ENCODE results near the gene EEF1A2. TPM values are rescaled to one million over a fixed set of nuclear protein-coding genes. Genes with fewer than 3 reads are reported as not detected.
A peak's percentile ranks its signal among the peaks of the same experiment; 100 is the strongest.

The EEF1A2 gene
- total RNA-seq = 1 to 10 TPM; 1.1 to 1.7 TPM

- Mint-ChIP-seq H3K27ac (no peak within 1 kb of the TSS), H3K9me3 (peaks cover 4% of the 10 kb centered on the region), H3K4me3 (no peak within 1 kb of the TSS), H3K36me3 (no peaks in the 10 kb centered on the region), H3K27me3 (peaks cover 18% of the 10 kb centered on the region), H3K4me1 (ENCODE audit: low read depth) (no peaks in the 10 kb centered on the region)
- peak; percentile 40 for DNase-seq
- CTCF ChIA-PET = no interaction called here
- intact Hi-C loops (cut with micrococcal nuclease) = no loop called here
- POLR2A ChIA-PET = no interaction called here
Measured at GRCh38 chr20:63498960-63499337, at the start of gene EEF1A2. Gene EEF1A2, minus strand, starts transcription at chr20:63499083. Its CDS starts 1,320 bp downstream, at chr20:63497763.

- H3K27me3 Mint-ChIP-seq = peaks cover 6% of the 10 kb centered on the region
- CTCF ChIA-PET = no interaction called here
- no peak overlapping the region for H3K27ac Mint-ChIP-seq
- intact Hi-C loops (cut with micrococcal nuclease) = no loop called here
- no peaks in the 10 kb centered on the region for H3K36me3 Mint-ChIP-seq
- no peaks in the 10 kb centered on the region for H3K9me3 Mint-ChIP-seq
- H3K4me1 Mint-ChIP-seq (ENCODE audit: low read depth) = peaks cover 11% of the 10 kb centered on the region
- H3K4me3 Mint-ChIP-seq = no peak overlapping the region
- POLR2A ChIA-PET = no interaction called here
- no peak for DNase-seq
Measured at GRCh38 chr20:63548542-63548941, 49.7 kb upstream of the EEF1A2 start.

- intact Hi-C loops (cut with micrococcal nuclease) = no loop called here
- H3K27me3 Mint-ChIP-seq = peaks cover 6% of the 10 kb centered on the region
- no peaks in the 10 kb centered on the region for H3K36me3 Mint-ChIP-seq
- no peak within 1 kb of the TSS for H3K27ac Mint-ChIP-seq
- H3K4me1 Mint-ChIP-seq (ENCODE audit: low read depth) = peaks cover 7% of the 10 kb centered on the region
- ChIA-PET POLR2A (no interaction called here), CTCF (interaction anchor here (1.7 kb wide), 1 partner anchor 10 kb away, joined by 5 read pairs; the partner anchor contains the start of gene PTK6)
- no peaks in the 10 kb centered on the region for H3K9me3 Mint-ChIP-seq
- no peak for DNase-seq
- H3K4me3 Mint-ChIP-seq = no peak within 1 kb of the TSS
Measured at GRCh38 chr20:63547725-63548480, 49.0 kb upstream of the EEF1A2 start, which contains the start of gene SRMS. Gene SRMS, minus strand, starts transcription at chr20:63547749. Its CDS starts 286 bp downstream, at chr20:63547463.

GRCh38 chr20:63546956-63547724 is 48.3 kb upstream of the EEF1A2 start:
- ChIA-PET CTCF (interaction anchor here (1.7 kb wide), 1 partner anchor 10 kb away, joined by 5 read pairs; the partner anchor contains the start of gene PTK6), POLR2A (no interaction called here)
- no peak overlapping the region for H3K4me3 Mint-ChIP-seq
- no peak overlapping the region for H3K27ac Mint-ChIP-seq
- no peak for DNase-seq
- peaks cover 6% of the 10 kb centered on the region for H3K27me3 Mint-ChIP-seq
- H3K9me3 Mint-ChIP-seq = no peaks in the 10 kb centered on the region
- intact Hi-C loops (cut with micrococcal nuclease) = no loop called here
- H3K36me3 Mint-ChIP-seq = no peaks in the 10 kb centered on the region
- peaks cover 4% of the 10 kb centered on the region for H3K4me1 Mint-ChIP-seq (ENCODE audit: low read depth)

- ChIA-PET POLR2A (no interaction called here), CTCF (interaction anchor here (1.7 kb wide), 1 partner anchor 9 kb away, joined by 5 read pairs; the partner anchor contains the start of gene PTK6)
- Mint-ChIP-seq H3K27ac (no peak overlapping the region), H3K36me3 (no peaks in the 10 kb centered on the region), H3K4me1 (ENCODE audit: low read depth) (peaks cover 4% of the 10 kb centered on the region), H3K9me3 (no peaks in the 10 kb centered on the region), H3K27me3 (peaks cover 6% of the 10 kb centered on the region), H3K4me3 (no peak overlapping the region)
- DNase-seq = no peak
- intact Hi-C loops (cut with micrococcal nuclease) = no loop called here
Measured at GRCh38 chr20:63546256-63546955, 47.5 kb upstream of the EEF1A2 start.

GRCh38 chr20:63545814-63546213 is 46.9 kb upstream of the EEF1A2 start:
- intact Hi-C loops (cut with micrococcal nuclease) = no loop called here
- Mint-ChIP-seq H3K27me3 (peaks cover 6% of the 10 kb centered on the region), H3K4me3 (no peak overlapping the region), H3K4me1 (ENCODE audit: low read depth) (peaks cover 4% of the 10 kb centered on the region), H3K9me3 (no peaks in the 10 kb centered on the region), H3K27ac (no peak overlapping the region), H3K36me3 (no peaks in the 10 kb centered on the region)
- DNase-seq = no peak
- ChIA-PET POLR2A (no interaction called here), CTCF (interaction anchor here (1.7 kb wide), 1 partner anchor 8 kb away, joined by 5 read pairs; the partner anchor contains the start of gene PTK6)

GRCh38 chr20:63544958-63545516 is 46.2 kb upstream of the EEF1A2 start:
- Mint-ChIP-seq H3K36me3 (no peaks in the 10 kb centered on the region), H3K27ac (no peak overlapping the region), H3K9me3 (no peaks in the 10 kb centered on the region), H3K27me3 (peaks cover 4% of the 10 kb centered on the region), H3K4me3 (no peak overlapping the region), H3K4me1 (ENCODE audit: low read depth) (peaks cover 6% of the 10 kb centered on the region)
- intact Hi-C loops (cut with micrococcal nuclease) = no loop called here
- DNase-seq = no peak
- ChIA-PET CTCF (no interaction called here), POLR2A (no interaction called here)

- H3K4me1 Mint-ChIP-seq (ENCODE audit: low read depth) = peaks cover 6% of the 10 kb centered on the region
- intact Hi-C loops (cut with micrococcal nuclease) = no loop called here
- POLR2A ChIA-PET = no interaction called here
- no peaks in the 10 kb centered on the region for H3K36me3 Mint-ChIP-seq
- no peak overlapping the region for H3K4me3 Mint-ChIP-seq
- H3K9me3 Mint-ChIP-seq = no peaks in the 10 kb centered on the region
- DNase-seq = no peak
- CTCF ChIA-PET = no interaction called here
- peaks cover 2% of the 10 kb centered on the region for H3K27me3 Mint-ChIP-seq
- no peak overlapping the region for H3K27ac Mint-ChIP-seq
Measured at GRCh38 chr20:63544241-63544957, 45.5 kb upstream of the EEF1A2 start.

GRCh38 chr20:63543733-63544132 is 44.9 kb upstream of the EEF1A2 start:
- Mint-ChIP-seq H3K27me3 (peaks cover 2% of the 10 kb centered on the region), H3K36me3 (no peaks in the 10 kb centered on the region), H3K9me3 (no peaks in the 10 kb centered on the region), H3K4me3 (no peak overlapping the region), H3K4me1 (ENCODE audit: low read depth) (peaks cover 6% of the 10 kb centered on the region), H3K27ac (no peak overlapping the region)
- CTCF ChIA-PET = interaction anchor here (0.6 to 1.1 kb wide), 3 partner anchors 23 to 576 kb away, joined by 3 to 4 read pairs (median 3); partner anchors contain the start of gene PPDPF
- no peak for DNase-seq
- POLR2A ChIA-PET = no interaction called here
- intact Hi-C loops (cut with micrococcal nuclease) = no loop called here

- Mint-ChIP-seq H3K27ac (no peak overlapping the region), H3K4me3 (no peak overlapping the region), H3K36me3 (no peaks in the 10 kb centered on the region), H3K27me3 (no peaks in the 10 kb centered on the region), H3K9me3 (no peaks in the 10 kb centered on the region), H3K4me1 (ENCODE audit: low read depth) (peaks cover 8% of the 10 kb centered on the region)
- intact Hi-C loops (cut with micrococcal nuclease) = no loop called here
- ChIA-PET POLR2A (interaction anchor here (0.5 kb wide), 1 partner anchor 63 kb away, joined by 5 read pairs; no protein-coding TSS in a partner anchor), CTCF (interaction anchor here (0.6 to 1.1 kb wide), 3 partner anchors 23 to 577 kb away, joined by 3 to 4 read pairs (median 3); partner anchors contain the start of gene PPDPF)
- DNase-seq = no peak
Measured at GRCh38 chr20:63543131-63543530, 44.2 kb upstream of the EEF1A2 start.

- CTCF ChIA-PET = interaction anchor here (1.1 kb wide), 1 partner anchor 25 kb away, joined by 3 read pairs; no protein-coding TSS in a partner anchor
- POLR2A ChIA-PET = no interaction called here
- Mint-ChIP-seq H3K27ac (no peak overlapping the region), H3K9me3 (no peaks in the 10 kb centered on the region), H3K4me3 (no peak overlapping the region), H3K36me3 (no peaks in the 10 kb centered on the region), H3K4me1 (ENCODE audit: low read depth) (peaks cover 10% of the 10 kb centered on the region), H3K27me3 (no peaks in the 10 kb centered on the region)
- intact Hi-C loops (cut with micrococcal nuclease) = no loop called here
- DNase-seq = peak; percentile 55
Measured at GRCh38 chr20:63542696-63543095, 43.8 kb upstream of the EEF1A2 start.
